SK-N-SH (cell line): ENCODE measurements around the gene PVRIG. TPM values are rescaled to one million over a fixed set of nuclear protein-coding genes. Genes with fewer than 3 reads are reported as not detected.
"Not testable (repeated sequence)": the region's sequence is repeated elsewhere in the genome, so short reads cannot be mapped to it uniquely, and the experiment has no call there.

Source experiments
- CTCF ChIA-PET: fragments of 300-600, 350-600 bp; formaldehyde crosslinking; extraction: SDS; loops from one replicate; lab custom pipeline; 2021; lab: Yijun Ruan, JAX
- POLR2A ChIA-PET: fragments of 350-600 bp; sonication (Branson Sonifier 250); formaldehyde crosslinking; extraction: SDS; loops from one replicate; lab custom pipeline; 2020; ENCODE audit warnings: antibody characterized with exemption, inconsistent platforms; lab: Yijun Ruan, JAX
- DNase-seq: peaks from one replicate; pipeline ENCODE4 v3.0.0; 2012
- H2AFZ ChIP-seq: fragments of 200-600 bp; sonication (generic); 2 replicates; pipeline ENCODE4 v1.8.1; 2016; ENCODE audit warnings: antibody characterized with exemption, mild to moderate bottlenecking, low read depth
- H3F3A ChIP-seq: fragments of 200-600 bp; sonication (generic); replicated peaks from 2 replicates; pipeline ENCODE3; 2016; ENCODE audit warnings: antibody characterized with exemption, mild to moderate bottlenecking; ENCODE audit not compliant: insufficient read depth
- H3K27ac ChIP-seq, 2 experiments: fragments of 200-500 bp in 1 of 2; fragments of 200-600 bp in 1 of 2; sonication (Bioruptor generic) in 1 of 2; sonication (generic), shearing (Covaris generic) in 1 of 2; 2 replicates each; pipeline versions ENCODE4 v1.5.1 to v1.6.1; 2014 to 2016; ENCODE audit warnings: low read depth in 2 of 2, inconsistent platforms in 1 of 2, low read length in 1 of 2, mild to moderate bottlenecking in 1 of 2, mixed read lengths in 1 of 2
- H3K27me3 ChIP-seq: fragments of 200-600 bp; sonication (generic), shearing (Covaris generic); 2 replicates; pipeline ENCODE4 v1.6.1; 2016; ENCODE audit warnings: mixed run types; ENCODE audit not compliant: insufficient read depth
- H3K36me3 ChIP-seq, 2 experiments: fragments of 200-500 bp in 1 of 2; fragments of 200-600 bp in 1 of 2; sonication (Bioruptor generic) in 1 of 2; sonication (generic) in 1 of 2; replicated peaks in 1 of 2; 2 replicates each; pipeline versions ENCODE3 to v1.5.1; 2014 to 2016; ENCODE audit warnings: low read length in 1 of 2, mild to moderate bottlenecking in 1 of 2; ENCODE audit not compliant: insufficient read depth in 2 of 2, control insufficient read depth in 1 of 2
- H3K4me1 ChIP-seq, 2 experiments: fragments of 200-500 bp in 1 of 2; fragments of 200-600 bp in 1 of 2; sonication (Bioruptor generic) in 1 of 2; sonication (generic), shearing (Covaris generic) in 1 of 2; 2 replicates each; pipeline versions ENCODE4 v1.5.1 to v1.6.1; 2014 to 2016; ENCODE audit warnings: low read depth in 1 of 2, low read length in 1 of 2, mixed run types in 1 of 2; ENCODE audit not compliant: insufficient read depth in 2 of 2, control insufficient read depth in 1 of 2
- H3K4me2 ChIP-seq: fragments of 200-600 bp; sonication (generic), shearing (Covaris generic); 2 replicates; pipeline ENCODE4 v1.6.1; 2017; ENCODE audit warnings: mixed run types
- H3K4me3 ChIP-seq, 2 experiments: fragments of 200-500 bp in 1 of 2; fragments of 200-600 bp in 1 of 2; sonication (Bioruptor generic) in 1 of 2; sonication (generic), shearing (Covaris generic) in 1 of 2; 2 replicates each; pipeline versions ENCODE4 v1.5.1 to v1.8.1; 2014 to 2016; ENCODE audit warnings: low read depth in 2 of 2, inconsistent platforms in 1 of 2, low read length in 1 of 2, mild to moderate bottlenecking in 1 of 2, mixed read lengths in 1 of 2, moderate library complexity in 1 of 2
- H3K79me2 ChIP-seq: fragments of 200-600 bp; sonication (generic); 2 replicates; pipeline ENCODE4 v1.8.1; 2017; ENCODE audit warnings: mild to moderate bottlenecking; ENCODE audit not compliant: insufficient read depth
- H3K9ac ChIP-seq: fragments of 200-600 bp; sonication (generic); 2 replicates; pipeline ENCODE4 v1.6.1; 2017; ENCODE audit warnings: mixed run types
- H3K9me2 ChIP-seq: fragments of 200-600 bp; sonication (generic); 2 replicates; pipeline ENCODE4 v1.6.1; 2017; ENCODE audit warnings: mixed run types
- H3K9me3 ChIP-seq: fragments of 200-600 bp; sonication (generic); 2 replicates; pipeline ENCODE4 v1.6.1; 2017; ENCODE audit warnings: mixed run types, mild to moderate bottlenecking, moderate library complexity
- H4K20me1 ChIP-seq: fragments of 200-600 bp; sonication (generic); 2 replicates; pipeline ENCODE4 v1.6.1; 2017; ENCODE audit warnings: mild to moderate bottlenecking, mixed run types; ENCODE audit not compliant: insufficient read depth
- CHD2 ChIP-seq: fragments of 150-350 bp; IDR thresholded peaks from 2 replicates; pipeline ENCODE4 v1.6.1; 2018; ENCODE audit warnings: low read length; ENCODE audit not compliant: partially characterized antibody
- FOXJ3 ChIP-seq: sonication (generic); formaldehyde crosslinking; IDR thresholded peaks from 2 replicates; pipeline ENCODE4 v1.5.1; 2020; ENCODE audit warnings: mild to moderate bottlenecking, missing genetic modification reagents
- FOXM1 ChIP-seq: IDR thresholded peaks from 2 replicates; pipeline ENCODE4 v1.4.0; 2012; ENCODE audit warnings: low read depth, mild to moderate bottlenecking
- GABPA ChIP-seq: IDR thresholded peaks from 2 replicates; pipeline ENCODE4 v1.4.0; 2012; ENCODE audit warnings: low read depth, mild to moderate bottlenecking
- NRF1 ChIP-seq: IDR thresholded peaks from 2 replicates; pipeline ENCODE4 v1.6.1; 2012; ENCODE audit warnings: low read depth, mild to moderate bottlenecking, low read length
- RAD21 ChIP-seq: IDR thresholded peaks from 2 replicates; pipeline ENCODE4 v1.6.1; 2012; ENCODE audit warnings: mild to moderate bottlenecking, low read length
- RFX5 ChIP-seq: IDR thresholded peaks from 2 replicates; pipeline ENCODE4 v1.6.1; 2012; ENCODE audit warnings: mild to moderate bottlenecking, improper control_type of control experiment, low read length
- RXRA ChIP-seq: IDR thresholded peaks from 2 replicates; pipeline ENCODE4 v1.4.0; 2012; ENCODE audit warnings: low read depth, mild to moderate bottlenecking, borderline replicate concordance
- WGBS: methylation state at CpG from one replicate; pipeline ENCODE4 v1.1.6; 2017; ENCODE audit warnings: low lambda C conversion rate; 5-methylcytosine and 5-hydroxymethylcytosine counted together
- polyA plus RNA-seq, 3 experiments: library from polyadenylated mRNA; depleted of rRNA; stranded (reverse); fragments of >200 nt; gene quantifications; 2 replicates each; pipeline ENCODE4 v1.2.3, GENCODE V29; 2012
- TF ChIP-seq, protein P1 (sequence below): IDR thresholded peaks from 2 replicates; pipeline ENCODE4 v1.6.1; 2012; ENCODE audit warnings: mild to moderate bottlenecking, low read depth, low read length, moderate library complexity
- TF ChIP-seq, protein P2 (sequence below): fragments of 150-350 bp; IDR thresholded peaks from 2 replicates; pipeline ENCODE4 v1.6.1; 2016; ENCODE audit warnings: mild to moderate bottlenecking, low read depth, low read length
- TF ChIP-seq, protein P3 (sequence below): IDR thresholded peaks from 2 replicates; pipeline ENCODE4 v1.4.0; 2012; ENCODE audit warnings: low read depth

Gene PVRIG
- not detected in 2 replicates for polyA plus RNA-seq (2012; rRNA removed)
- polyA plus RNA-seq (2012; cell fraction: cytosol; rRNA removed), result not detected in 2 replicates
- not detected in 2 replicates for polyA plus RNA-seq (2012; cell fraction: nucleus; rRNA removed)

DNA sequence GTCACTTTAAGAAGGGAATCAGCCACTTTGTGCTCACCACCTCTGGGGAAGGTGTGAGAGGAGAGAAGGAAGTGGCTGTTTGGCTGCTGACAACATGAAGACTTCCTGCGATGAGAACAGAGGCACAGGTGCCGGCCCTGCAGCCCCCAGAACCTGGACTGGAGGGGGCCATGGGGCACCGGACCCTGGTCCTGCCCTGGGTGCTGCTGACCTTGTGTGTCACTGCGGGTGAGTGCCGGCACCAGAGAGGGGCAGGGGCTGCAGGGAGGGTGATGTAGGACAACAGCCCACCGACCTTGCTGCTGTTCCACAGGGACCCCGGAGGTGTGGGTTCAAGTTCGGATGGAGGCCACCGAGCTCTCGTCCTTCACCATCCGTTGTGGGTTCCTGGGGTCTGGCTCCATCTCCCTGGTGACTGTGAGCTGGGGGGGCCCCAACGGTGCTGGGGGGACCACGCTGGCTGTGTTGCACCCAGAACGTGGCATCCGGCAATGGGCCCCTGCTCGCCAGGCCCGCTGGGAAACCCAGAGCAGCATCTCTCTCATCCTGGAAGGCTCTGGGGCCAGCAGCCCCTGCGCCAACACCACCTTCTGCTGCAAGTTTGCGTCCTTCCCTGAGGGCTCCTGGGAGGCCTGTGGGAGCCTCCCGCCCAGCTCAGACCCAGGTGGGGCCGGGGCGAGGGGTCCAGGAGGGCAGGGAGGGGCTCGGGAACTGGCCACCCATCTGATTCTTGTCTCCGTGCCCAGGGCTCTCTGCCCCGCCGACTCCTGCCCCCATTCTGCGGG is at the start of gene PVRIG:
TSS of gene PVRIG (plus strand) at position 149 of the 785 bp plus-strand sequence. CDS start at position 171, 22 bp downstream.
- DNase-seq, H3K36me3 ChIP-seq, H3K9me2 ChIP-seq, H3K4me3 ChIP-seq, H3K4me1 ChIP-seq, POLR2A ChIA-PET, H3K79me2 ChIP-seq, H3K4me2 ChIP-seq, H2AFZ ChIP-seq, H3F3A ChIP-seq, H3K9me3 ChIP-seq, H3K27me3 ChIP-seq, H3K9ac ChIP-seq, H3K27ac ChIP-seq, H4K20me1 ChIP-seq: not testable (repeated sequence)
- CTCF ChIA-PET, result interaction anchor here (1.1 to 15.9 kb wide), 4 partner anchors 61 to 229 kb away, joined by 3 to 262 read pairs (median 3); no protein-coding TSS in a partner anchor
- WGBS, result 89% methylated on average over 10 of the region's 27 CpGs

DNA sequence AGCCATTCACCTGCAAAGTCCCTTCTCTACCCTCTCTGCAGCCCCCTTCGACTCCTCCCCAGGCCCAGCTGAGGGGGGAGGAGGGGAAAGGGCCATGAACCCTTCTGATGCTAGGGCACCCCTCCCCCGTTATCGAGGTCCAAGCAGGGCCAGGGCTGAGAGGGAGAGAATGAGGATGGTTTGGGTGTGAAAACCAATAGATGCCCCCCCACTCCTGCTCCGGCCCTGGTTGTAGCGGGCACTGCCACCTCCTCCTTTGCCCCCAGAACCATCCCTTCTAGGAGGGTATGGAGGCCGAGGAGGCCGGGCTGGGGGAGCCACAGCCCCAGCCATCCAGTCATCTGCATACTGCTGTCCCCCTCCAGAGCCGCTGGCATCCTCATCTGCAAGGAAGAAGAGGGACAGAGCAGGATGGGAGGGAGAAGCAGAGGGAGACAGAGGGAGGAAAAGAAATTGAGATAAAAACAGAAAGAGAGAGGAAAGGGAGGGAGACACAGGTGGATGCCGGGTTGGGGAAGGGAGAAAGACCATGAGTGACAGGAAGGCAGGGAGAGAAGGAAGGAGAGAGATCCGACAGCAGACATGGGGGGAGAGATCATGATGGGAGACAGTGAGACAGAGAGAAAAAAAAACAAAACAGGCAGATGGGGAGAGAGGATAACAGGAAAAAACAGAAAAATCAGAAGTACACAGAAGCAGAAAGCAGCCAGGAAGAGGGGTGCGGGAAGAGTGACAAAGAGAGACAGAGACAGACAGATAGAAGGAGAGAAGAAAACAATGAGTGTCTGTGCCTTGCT is 49.5 kb upstream of the PVRIG start:
- Histone ChIP-seq H3K9me3 (no peaks in the 10 kb centered on the region), H3K27me3 (no peaks in the 10 kb centered on the region), H3K27ac (no peak overlapping the region), H3K79me2 (peaks cover 1% of the 10 kb centered on the region; the same call in 1 of the 2 replicates), H4K20me1 (no peaks in the 10 kb centered on the region), H3K9ac (no peak overlapping the region), H3K9me2 (no peaks in the 10 kb centered on the region), H3K36me3 (peaks cover 5 to 21% of the 10 kb centered on the region in 2 experiments), H3K4me3 (no peak overlapping the region), H3K4me1 (peaks cover 0 to 20% of the 10 kb centered on the region in 2 experiments; a peak in 1 of 4 replicates), H2AFZ (no peak overlapping the region), H3K4me2 (no peak overlapping the region), H3F3A (peaks cover 18% of the 10 kb centered on the region)
- TF ChIP-seq RAD21, result no peak
- TF ChIP-seq CHD2, result no peak
- TF ChIP-seq, protein P1, sequence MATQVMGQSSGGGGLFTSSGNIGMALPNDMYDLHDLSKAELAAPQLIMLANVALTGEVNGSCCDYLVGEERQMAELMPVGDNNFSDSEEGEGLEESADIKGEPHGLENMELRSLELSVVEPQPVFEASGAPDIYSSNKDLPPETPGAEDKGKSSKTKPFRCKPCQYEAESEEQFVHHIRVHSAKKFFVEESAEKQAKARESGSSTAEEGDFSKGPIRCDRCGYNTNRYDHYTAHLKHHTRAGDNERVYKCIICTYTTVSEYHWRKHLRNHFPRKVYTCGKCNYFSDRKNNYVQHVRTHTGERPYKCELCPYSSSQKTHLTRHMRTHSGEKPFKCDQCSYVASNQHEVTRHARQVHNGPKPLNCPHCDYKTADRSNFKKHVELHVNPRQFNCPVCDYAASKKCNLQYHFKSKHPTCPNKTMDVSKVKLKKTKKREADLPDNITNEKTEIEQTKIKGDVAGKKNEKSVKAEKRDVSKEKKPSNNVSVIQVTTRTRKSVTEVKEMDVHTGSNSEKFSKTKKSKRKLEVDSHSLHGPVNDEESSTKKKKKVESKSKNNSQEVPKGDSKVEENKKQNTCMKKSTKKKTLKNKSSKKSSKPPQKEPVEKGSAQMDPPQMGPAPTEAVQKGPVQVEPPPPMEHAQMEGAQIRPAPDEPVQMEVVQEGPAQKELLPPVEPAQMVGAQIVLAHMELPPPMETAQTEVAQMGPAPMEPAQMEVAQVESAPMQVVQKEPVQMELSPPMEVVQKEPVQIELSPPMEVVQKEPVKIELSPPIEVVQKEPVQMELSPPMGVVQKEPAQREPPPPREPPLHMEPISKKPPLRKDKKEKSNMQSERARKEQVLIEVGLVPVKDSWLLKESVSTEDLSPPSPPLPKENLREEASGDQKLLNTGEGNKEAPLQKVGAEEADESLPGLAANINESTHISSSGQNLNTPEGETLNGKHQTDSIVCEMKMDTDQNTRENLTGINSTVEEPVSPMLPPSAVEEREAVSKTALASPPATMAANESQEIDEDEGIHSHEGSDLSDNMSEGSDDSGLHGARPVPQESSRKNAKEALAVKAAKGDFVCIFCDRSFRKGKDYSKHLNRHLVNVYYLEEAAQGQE, result no peak
- no peak for TF ChIP-seq NRF1
- no peak for TF ChIP-seq GABPA
- TF ChIP-seq RXRA, result no peak
- TF ChIP-seq, protein P2, sequence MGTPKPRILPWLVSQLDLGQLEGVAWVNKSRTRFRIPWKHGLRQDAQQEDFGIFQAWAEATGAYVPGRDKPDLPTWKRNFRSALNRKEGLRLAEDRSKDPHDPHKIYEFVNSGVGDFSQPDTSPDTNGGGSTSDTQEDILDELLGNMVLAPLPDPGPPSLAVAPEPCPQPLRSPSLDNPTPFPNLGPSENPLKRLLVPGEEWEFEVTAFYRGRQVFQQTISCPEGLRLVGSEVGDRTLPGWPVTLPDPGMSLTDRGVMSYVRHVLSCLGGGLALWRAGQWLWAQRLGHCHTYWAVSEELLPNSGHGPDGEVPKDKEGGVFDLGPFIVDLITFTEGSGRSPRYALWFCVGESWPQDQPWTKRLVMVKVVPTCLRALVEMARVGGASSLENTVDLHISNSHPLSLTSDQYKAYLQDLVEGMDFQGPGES, result no peak
- TF ChIP-seq, protein P3, sequence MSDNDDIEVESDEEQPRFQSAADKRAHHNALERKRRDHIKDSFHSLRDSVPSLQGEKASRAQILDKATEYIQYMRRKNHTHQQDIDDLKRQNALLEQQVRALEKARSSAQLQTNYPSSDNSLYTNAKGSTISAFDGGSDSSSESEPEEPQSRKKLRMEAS, result no peak
- no peak for TF ChIP-seq FOXJ3 (CRISPR knock-in tag)
- TF ChIP-seq RFX5, result no peak
- TF ChIP-seq FOXM1, result no peak
- ChIA-PET CTCF (interaction anchor here (1.3 kb wide), 1 partner anchor 38 kb away, joined by 3 read pairs; no protein-coding TSS in a partner anchor), POLR2A (no interaction called here)
- peak; percentile 31 for DNase-seq
- 91% methylated on average over 10 of the region's 11 CpGs for WGBS
